ENCODE measurements around the gene PTPRD. TPM values are rescaled to one million over a fixed set of nuclear protein-coding genes. Genes with fewer than 3 reads are reported as not detected.

PTPRD gene
- total RNA-seq, 1 donor = 0.52 TPM

DNA sequence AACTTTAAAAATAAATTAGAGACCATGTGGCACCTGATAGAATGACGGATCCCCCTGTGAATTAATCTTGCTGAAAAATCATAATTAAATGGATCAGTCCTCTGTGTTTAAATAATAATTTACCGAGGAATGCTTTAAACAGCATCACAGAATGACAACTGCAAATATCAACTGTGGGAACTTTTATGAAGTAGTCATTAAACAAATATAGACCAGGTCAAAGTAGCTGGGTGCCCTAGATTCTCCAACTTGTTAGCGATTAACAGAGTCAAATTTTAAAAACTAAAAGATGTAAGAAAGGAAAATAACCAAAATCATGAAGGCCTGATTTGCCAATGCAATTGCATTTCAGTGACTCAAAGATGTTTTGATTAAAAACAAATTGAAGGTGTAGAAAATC lies 933.4 kb downstream of the PTPRD start:
- Histone ChIP-seq H3K27me3 (ENCODE audit: insufficient read depth, low read length) (no peaks in the 10 kb centered on the region), H3K4me1 (ENCODE audit: insufficient read depth, low read length) (no peaks in the 10 kb centered on the region), H3K4me3 (ENCODE audit: low read length) (no peak overlapping the region), H3K9me3 (ENCODE audit: low read depth, low read length) (no peaks in the 10 kb centered on the region)

DNA sequence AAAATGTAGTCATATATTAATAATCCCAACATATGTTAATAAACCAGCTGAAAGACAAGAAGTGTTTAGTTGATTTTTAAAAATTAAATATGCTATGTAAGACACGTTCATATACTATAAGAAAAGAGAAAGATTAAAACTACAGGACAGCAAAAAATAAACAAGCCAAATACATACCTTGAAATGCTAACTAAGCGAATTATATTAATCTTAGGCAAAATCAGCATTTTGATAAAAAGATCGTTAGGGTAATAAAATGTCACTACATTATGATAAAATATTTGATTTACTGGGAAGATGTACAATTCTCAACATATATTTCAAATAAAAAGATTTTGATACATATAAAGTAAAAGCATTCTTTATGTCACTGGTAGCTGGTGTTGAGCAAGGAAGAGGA lies 938.3 kb downstream of the PTPRD start:
- H3K9me3 ChIP-seq (ENCODE audit: low read depth, low read length) = no peaks in the 10 kb centered on the region
- no peaks in the 10 kb centered on the region for H3K27me3 ChIP-seq (ENCODE audit: insufficient read depth, low read length)
- H3K4me1 ChIP-seq (ENCODE audit: insufficient read depth, low read length) = no peaks in the 10 kb centered on the region
- no peak overlapping the region for H3K4me3 ChIP-seq (ENCODE audit: low read length)

DNA sequence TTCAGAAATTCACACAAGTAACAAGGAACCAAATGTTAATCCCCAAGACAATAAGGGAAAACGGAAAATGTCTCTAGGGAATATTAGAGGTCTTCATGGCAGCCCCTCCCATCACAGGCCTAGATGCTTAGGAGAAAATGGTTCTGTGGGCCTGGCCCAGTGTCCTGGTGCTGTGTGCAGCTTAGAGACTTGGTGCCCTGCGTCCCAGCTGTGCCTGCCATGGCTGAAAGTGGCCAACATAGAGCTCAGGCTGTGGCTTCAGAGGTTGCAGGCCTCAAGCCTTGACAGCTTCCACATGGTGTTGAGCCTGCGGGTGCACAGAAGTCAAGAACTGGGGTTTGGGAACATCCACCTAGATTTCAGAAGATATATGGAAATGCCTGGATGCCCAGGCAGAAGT lies 942.3 kb downstream of the PTPRD start:
- no peak overlapping the region for H3K4me3 ChIP-seq (ENCODE audit: low read length)
- no peaks in the 10 kb centered on the region for H3K27me3 ChIP-seq (ENCODE audit: insufficient read depth, low read length)
- H3K9me3 ChIP-seq (ENCODE audit: low read depth, low read length) = no peaks in the 10 kb centered on the region
- no peaks in the 10 kb centered on the region for H3K4me1 ChIP-seq (ENCODE audit: insufficient read depth, low read length)

DNA sequence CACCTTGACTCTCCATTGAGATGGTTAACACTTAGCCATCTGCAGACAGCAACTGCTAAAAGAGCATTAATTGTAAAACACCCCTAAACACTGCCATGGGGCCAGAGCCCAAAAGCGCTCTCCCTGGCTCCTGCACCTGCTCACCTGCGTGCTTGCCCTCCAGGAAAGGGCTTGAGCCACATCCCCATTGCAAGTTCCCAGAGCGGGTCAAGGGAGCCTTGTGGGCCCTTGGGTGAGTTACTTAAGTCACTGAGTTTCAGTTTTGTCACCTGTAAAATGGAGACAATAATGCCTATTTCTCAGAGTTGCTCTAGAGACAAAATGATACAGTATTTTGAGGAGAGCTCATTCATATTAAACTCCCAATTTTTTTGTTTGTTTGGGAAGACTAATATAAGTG lies 967.8 kb downstream of the PTPRD start:
- H3K27me3 ChIP-seq (ENCODE audit: insufficient read depth, low read length) = no peaks in the 10 kb centered on the region
- H3K4me3 ChIP-seq (ENCODE audit: low read length) = no peak overlapping the region
- no peaks in the 10 kb centered on the region for H3K9me3 ChIP-seq (ENCODE audit: low read depth, low read length)
- H3K4me1 ChIP-seq (ENCODE audit: insufficient read depth, low read length) = no peaks in the 10 kb centered on the region

DNA sequence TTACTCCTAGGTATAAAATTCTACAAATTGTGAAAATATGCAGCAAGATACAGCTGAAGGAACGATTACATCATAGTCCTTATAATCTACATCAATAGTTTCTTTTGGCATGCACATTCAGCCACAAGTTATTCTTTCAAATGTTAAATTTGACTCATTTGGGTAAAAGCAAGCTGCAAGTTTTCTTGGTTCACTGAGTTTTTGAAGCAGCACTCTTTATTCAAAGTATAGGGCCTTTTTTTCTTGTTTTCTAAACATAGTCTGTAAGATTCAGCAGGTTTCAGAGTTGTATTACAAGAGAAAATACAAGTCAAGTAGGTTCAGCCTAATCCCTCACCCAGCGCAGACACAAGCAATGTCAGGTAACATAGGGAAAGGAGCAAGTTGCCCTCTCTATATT lies 981.5 kb downstream of the PTPRD start:
- Histone ChIP-seq H3K27me3 (ENCODE audit: insufficient read depth, low read length) (no peaks in the 10 kb centered on the region), H3K9me3 (ENCODE audit: low read depth, low read length) (no peaks in the 10 kb centered on the region), H3K4me3 (ENCODE audit: low read length) (no peak overlapping the region), H3K4me1 (ENCODE audit: insufficient read depth, low read length) (no peaks in the 10 kb centered on the region)

DNA sequence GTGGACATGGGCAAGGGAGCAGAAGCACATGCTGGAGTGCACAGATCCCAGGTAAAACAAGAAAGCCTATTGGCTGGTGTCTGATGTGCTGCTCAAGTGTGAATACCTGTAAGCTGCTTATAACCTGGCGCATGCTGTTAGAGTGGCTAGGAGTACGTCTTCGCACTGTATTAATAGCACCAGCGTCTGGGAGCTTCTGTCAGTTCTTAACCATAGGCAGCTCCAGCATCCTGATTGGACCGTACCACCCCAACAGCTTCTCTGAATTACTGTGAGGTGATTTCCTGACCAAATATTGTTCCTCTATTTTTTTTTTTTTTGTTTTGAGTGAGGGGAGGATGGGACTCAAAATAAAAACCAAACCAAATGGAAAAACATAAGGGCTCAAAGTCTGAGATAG lies 987.6 kb downstream of the PTPRD start:
- no peaks in the 10 kb centered on the region for H3K27me3 ChIP-seq (ENCODE audit: insufficient read depth, low read length)

DNA sequence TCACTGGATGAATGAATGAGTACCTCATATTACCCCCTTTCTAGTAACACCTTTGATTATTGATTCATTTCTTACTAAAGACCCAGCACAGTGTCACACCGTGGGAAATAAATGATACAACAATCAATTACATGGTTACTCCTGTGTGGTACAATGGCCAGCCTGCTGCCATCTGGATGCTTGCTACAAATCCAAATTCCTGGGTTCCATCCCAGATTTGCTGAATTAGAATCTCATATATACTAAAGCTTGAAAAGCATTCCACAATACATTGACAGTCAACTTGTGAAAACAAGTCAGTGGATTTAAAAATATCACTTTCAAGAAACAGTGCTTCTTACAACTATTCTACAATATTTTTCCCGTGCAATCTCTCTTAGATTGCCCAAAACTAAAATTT lies 989.3 kb downstream of the PTPRD start:
- no peaks in the 10 kb centered on the region for H3K9me3 ChIP-seq (ENCODE audit: low read depth, low read length)
- no peaks in the 10 kb centered on the region for H3K4me1 ChIP-seq (ENCODE audit: insufficient read depth, low read length)
- H3K4me3 ChIP-seq (ENCODE audit: low read length) = no peak overlapping the region
- H3K27me3 ChIP-seq (ENCODE audit: insufficient read depth, low read length) = no peaks in the 10 kb centered on the region

More for the DNA sequence above, 987.6 kb downstream of the PTPRD start:
- no peaks in the 10 kb centered on the region for H3K4me1 ChIP-seq (ENCODE audit: insufficient read depth, low read length)
- H3K4me3 ChIP-seq (ENCODE audit: low read length) = no peak overlapping the region
- no peaks in the 10 kb centered on the region for H3K9me3 ChIP-seq (ENCODE audit: low read depth, low read length)

DNA sequence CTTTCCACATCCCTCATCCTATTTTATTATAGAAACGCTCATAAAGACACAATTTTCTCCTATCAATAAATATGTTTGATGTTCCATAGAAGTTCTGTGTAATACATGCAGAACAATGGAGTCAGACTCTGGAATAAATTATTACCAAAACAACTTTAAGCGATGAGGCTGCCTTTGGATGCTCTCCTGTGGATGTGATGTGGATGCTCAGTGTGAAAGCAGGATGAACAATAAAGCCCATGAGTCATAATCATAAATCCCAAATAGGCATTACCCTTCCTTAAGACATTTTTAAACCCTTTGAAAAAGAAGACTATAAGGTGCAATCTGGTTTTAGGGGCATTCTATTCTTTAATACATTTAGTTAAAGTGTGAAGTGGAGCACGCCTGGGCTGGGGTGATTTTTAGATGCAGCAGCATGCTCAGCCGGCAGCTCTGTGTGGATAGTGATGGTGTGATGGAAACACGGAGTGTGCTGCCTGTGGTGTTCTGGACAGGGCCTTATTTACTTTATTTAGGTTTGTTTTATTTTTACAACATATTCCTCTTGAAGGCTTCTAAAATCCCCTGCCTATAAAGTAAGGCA lies 991.4 kb downstream of the PTPRD start:
- no peaks in the 10 kb centered on the region for H3K9me3 ChIP-seq (ENCODE audit: low read depth, low read length)
- H3K4me1 ChIP-seq (ENCODE audit: insufficient read depth, low read length) = no peaks in the 10 kb centered on the region
- H3K4me3 ChIP-seq (ENCODE audit: low read length) = no peak overlapping the region
- H3K27me3 ChIP-seq (ENCODE audit: insufficient read depth, low read length) = no peaks in the 10 kb centered on the region

DNA sequence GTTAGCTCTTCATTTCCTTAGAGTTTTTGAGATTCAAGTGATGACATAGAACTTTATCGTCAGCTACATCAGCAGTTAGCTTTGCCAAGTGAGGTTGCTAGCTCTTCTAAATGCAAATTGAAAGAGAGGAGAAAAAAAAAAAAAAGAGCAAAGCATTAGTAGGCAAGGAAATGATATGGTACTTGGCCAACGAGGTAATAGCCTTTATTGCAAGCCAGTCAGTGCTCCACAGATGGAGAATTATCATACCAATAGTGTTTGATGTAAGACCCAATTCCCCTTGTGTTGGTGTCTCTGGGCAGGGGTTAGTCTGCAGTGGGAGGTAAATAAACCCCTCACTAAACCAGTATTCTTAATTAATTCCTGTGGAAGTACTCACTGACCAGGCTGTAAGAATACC lies 992.1 kb downstream of the PTPRD start:
- no peaks in the 10 kb centered on the region for H3K27me3 ChIP-seq (ENCODE audit: insufficient read depth, low read length)
- no peaks in the 10 kb centered on the region for H3K4me1 ChIP-seq (ENCODE audit: insufficient read depth, low read length)
- H3K4me3 ChIP-seq (ENCODE audit: low read length) = no peak overlapping the region
- no peaks in the 10 kb centered on the region for H3K9me3 ChIP-seq (ENCODE audit: low read depth, low read length)

DNA sequence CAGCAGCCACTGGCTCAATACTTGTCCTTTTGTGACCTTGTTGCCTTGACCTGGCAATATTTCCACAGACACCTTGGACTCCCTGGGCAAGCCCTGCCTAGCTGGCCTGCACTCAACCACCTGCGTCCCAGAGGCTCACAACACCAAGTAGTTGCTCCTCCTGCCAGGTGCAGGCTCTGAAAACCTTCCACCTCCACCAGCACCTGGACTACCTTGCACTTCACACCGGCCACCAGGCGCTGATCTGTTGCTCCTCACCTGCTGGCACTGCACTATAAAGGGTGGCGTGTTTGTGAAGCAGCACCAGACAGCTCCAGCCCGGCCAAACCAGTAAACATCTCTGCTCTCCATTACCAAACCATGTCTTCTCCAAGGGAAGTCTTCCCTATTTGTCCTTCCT lies 997.7 kb downstream of the PTPRD start:
- no peaks in the 10 kb centered on the region for H3K27me3 ChIP-seq (ENCODE audit: insufficient read depth, low read length)
- H3K4me1 ChIP-seq (ENCODE audit: insufficient read depth, low read length) = no peaks in the 10 kb centered on the region
- H3K9me3 ChIP-seq (ENCODE audit: low read depth, low read length) = no peaks in the 10 kb centered on the region
- no peak overlapping the region for H3K4me3 ChIP-seq (ENCODE audit: low read length)

DNA sequence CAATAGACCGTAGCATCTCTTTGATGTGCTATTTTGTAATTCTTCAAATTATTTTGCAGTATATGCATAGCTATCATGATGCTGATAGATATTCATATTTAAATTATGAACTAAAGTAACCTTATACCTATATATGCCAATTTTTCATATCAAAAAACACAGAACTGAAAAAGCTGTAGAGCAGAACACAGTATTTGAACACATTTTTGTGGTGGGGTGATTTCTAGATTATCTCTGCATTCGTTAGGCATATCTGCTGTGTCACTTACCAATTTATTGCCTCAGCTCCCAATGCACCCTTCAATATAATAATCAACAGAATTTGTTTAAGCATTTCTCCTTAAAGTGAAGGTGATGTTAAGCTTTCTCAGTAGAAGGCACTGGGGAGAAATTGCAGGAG lies 998.2 kb downstream of the PTPRD start:
- Histone ChIP-seq H3K4me1 (ENCODE audit: insufficient read depth, low read length) (no peaks in the 10 kb centered on the region), H3K27me3 (ENCODE audit: insufficient read depth, low read length) (no peaks in the 10 kb centered on the region), H3K4me3 (ENCODE audit: low read length) (no peak overlapping the region), H3K9me3 (ENCODE audit: low read depth, low read length) (no peaks in the 10 kb centered on the region)

DNA sequence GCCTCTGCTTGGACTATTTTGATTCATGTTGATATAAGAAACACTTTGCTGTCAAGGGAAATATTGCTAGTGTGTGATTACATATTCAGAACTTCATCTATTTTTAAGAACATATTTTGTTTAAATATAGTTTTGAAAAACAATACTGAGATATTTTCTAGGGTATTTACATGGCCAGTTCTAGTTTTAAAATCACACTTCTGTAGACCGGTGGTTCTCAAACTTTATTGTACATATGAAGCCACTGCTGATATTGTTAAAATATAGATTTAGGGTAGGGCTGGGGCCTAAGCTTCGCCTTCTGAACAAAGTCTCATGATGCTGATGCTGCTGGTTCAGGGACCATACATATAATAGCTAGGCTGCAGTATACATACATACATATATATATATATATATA lies 1000.0 kb downstream of the PTPRD start:
- Histone ChIP-seq H3K4me3 (ENCODE audit: low read length) (no peak overlapping the region), H3K27me3 (ENCODE audit: insufficient read depth, low read length) (no peaks in the 10 kb centered on the region), H3K9me3 (ENCODE audit: low read depth, low read length) (no peaks in the 10 kb centered on the region), H3K4me1 (ENCODE audit: insufficient read depth, low read length) (no peaks in the 10 kb centered on the region)

DNA sequence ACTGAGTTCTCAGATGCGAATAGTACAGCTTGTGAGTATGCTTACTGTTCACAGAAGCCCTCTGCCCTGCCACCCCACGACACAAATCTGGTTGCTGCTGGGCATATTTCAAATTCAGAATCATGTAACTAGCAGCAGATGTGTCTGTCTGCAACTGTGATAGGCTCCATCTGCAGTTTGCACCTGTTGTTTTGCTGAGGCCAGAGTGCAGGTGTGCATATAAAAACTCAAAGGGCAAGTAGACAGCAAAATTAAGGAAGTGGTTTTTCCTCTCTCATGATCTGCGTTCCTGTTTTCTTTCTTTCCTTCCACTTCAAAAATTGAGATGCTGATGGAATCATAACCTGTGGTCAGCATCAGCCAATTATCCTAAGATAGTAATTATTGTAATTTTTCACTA lies 1000.5 kb downstream of the PTPRD start:
- H3K4me1 ChIP-seq (ENCODE audit: insufficient read depth, low read length) = no peaks in the 10 kb centered on the region
- no peaks in the 10 kb centered on the region for H3K9me3 ChIP-seq (ENCODE audit: low read depth, low read length)
- H3K27me3 ChIP-seq (ENCODE audit: insufficient read depth, low read length) = no peaks in the 10 kb centered on the region
- H3K4me3 ChIP-seq (ENCODE audit: low read length) = no peak overlapping the region

DNA sequence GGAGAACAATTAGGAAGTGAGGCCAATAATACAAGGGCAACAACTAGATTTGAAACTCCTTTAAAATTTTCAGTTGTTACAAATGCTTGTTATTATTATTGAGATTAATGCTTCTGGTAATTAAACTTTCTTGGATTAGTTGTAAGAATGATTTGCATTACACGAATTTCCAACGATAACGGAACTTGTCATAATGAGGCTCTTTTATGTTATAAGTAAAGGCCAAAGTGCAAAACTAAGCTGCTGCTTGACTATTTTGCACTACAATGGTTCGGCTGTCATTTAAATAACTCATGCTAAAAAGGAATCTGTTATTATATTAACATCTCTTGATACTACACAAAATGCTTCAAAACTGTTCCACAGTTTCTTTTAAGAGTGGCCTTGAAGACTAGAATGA lies 1007.1 kb downstream of the PTPRD start:
- H3K27me3 ChIP-seq (ENCODE audit: insufficient read depth, low read length) = no peaks in the 10 kb centered on the region
- H3K4me3 ChIP-seq (ENCODE audit: low read length) = no peak overlapping the region
- no peaks in the 10 kb centered on the region for H3K4me1 ChIP-seq (ENCODE audit: insufficient read depth, low read length)
- H3K9me3 ChIP-seq (ENCODE audit: low read depth, low read length) = no peaks in the 10 kb centered on the region

DNA sequence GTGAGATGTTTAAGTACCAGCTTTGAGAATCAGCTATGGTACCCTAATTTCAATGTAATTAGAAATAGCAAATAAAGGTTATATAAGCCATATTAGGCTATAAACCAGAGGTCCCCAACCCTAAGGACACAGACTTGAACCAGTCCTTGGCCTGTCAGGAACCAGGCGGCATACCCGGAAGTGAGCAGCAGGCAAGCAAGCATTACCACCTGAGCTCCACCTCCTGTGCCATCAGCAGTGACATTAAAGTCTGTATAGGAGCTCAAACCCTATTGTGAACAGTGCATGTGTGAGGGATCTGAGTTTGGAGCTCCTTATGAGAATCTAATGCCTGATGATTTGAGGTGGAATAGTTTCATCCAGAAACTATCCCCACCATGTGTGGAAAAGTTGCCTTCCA lies 1009.5 kb downstream of the PTPRD start:
- no peaks in the 10 kb centered on the region for H3K4me1 ChIP-seq (ENCODE audit: insufficient read depth, low read length)
- H3K4me3 ChIP-seq (ENCODE audit: low read length) = no peak overlapping the region
- H3K27me3 ChIP-seq (ENCODE audit: insufficient read depth, low read length) = no peaks in the 10 kb centered on the region
- no peaks in the 10 kb centered on the region for H3K9me3 ChIP-seq (ENCODE audit: low read depth, low read length)

DNA sequence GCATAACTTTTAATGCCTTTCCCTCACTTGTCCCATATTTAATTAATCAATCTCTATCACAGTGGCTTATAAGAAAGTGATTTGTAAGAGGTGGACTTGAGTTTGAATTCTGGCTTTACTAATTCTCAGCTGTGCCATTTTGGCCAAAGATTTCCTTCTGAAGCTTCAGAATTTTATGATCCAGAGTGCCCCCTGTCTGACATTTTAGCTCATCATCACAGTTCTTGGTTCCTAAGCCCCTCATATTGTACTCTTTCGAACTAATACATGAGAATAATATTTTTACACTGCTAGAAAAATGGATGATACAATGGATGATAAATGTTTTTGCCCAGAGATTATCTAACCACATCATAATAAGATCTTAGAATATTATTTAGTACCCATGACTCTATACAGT lies 1014.1 kb downstream of the PTPRD start:
- H3K9me3 ChIP-seq (ENCODE audit: low read depth, low read length) = no peaks in the 10 kb centered on the region
- H3K27me3 ChIP-seq (ENCODE audit: insufficient read depth, low read length) = no peaks in the 10 kb centered on the region
- H3K4me3 ChIP-seq (ENCODE audit: low read length) = no peak overlapping the region
- no peaks in the 10 kb centered on the region for H3K4me1 ChIP-seq (ENCODE audit: insufficient read depth, low read length)

DNA sequence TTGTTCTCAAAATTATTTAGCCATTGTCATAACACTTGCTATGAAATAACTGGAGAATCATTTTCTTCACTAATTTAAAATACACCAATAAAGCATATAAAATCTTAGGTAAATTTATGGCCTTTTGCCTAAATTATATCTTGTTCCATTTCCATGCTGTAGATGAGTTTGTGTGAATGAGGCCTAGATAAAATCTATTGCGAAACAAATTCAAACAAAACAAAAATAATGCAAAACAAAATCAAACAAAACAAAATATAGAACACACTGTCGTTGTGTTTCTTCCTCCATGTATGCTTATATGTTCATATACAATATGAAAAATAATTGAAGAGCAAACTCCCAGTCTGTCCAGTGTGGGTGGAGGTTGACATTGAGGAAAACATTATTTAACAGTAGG lies 1020.7 kb downstream of the PTPRD start:
- Histone ChIP-seq H3K9me3 (ENCODE audit: low read depth, low read length) (no peaks in the 10 kb centered on the region), H3K4me1 (ENCODE audit: insufficient read depth, low read length) (no peaks in the 10 kb centered on the region), H3K27me3 (ENCODE audit: insufficient read depth, low read length) (no peaks in the 10 kb centered on the region), H3K4me3 (ENCODE audit: low read length) (no peak overlapping the region)
